Measurements from ENCODE around the gene ELMO3. TPM values are rescaled to one million over a fixed set of nuclear protein-coding genes. Genes with fewer than 3 reads are reported as not detected.
A peak's percentile ranks its signal among the peaks of the same experiment; 100 is the strongest.

Gene ELMO3
- total RNA-seq, 4 donors from 2014 or later, result 1.6 to 5.4 TPM; not detected in 2

DNA sequence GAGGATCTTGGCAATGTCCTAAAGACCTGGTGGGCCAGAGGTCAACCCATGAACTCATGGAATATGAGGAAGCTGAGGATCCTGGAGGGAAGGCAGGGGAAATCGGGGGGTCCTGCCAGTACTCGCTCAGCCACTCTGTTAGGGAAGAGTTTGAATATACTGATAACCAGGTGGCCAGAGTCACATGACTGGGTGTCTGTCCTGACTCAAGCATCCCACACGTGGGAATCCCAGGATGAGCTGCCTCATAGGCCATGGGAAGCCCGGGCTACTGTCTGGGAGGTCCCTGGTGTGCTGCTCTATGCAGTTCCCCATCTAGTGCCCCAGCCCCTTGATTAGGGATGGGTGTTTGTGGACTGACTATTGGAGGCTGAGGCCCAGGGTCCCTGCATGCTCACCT lies 10.6 kb upstream of the ELMO3 start:
- Histone ChIP-seq H3K9me3 (no peaks in the 10 kb centered on the region), H3K4me3 (no peak overlapping the region), H3K27ac (no peak overlapping the region), H3K27me3 (no peaks in the 10 kb centered on the region), H3K4me1 (peaks cover 7 to 17% of the 10 kb centered on the region in 2 donors), H3K36me3 (no peaks in the 10 kb centered on the region)
- intact Hi-C loops (cut with DNase I; ENCODE audit: low total_unique reads), result no loop called here
- TF ChIP-seq, protein P1, sequence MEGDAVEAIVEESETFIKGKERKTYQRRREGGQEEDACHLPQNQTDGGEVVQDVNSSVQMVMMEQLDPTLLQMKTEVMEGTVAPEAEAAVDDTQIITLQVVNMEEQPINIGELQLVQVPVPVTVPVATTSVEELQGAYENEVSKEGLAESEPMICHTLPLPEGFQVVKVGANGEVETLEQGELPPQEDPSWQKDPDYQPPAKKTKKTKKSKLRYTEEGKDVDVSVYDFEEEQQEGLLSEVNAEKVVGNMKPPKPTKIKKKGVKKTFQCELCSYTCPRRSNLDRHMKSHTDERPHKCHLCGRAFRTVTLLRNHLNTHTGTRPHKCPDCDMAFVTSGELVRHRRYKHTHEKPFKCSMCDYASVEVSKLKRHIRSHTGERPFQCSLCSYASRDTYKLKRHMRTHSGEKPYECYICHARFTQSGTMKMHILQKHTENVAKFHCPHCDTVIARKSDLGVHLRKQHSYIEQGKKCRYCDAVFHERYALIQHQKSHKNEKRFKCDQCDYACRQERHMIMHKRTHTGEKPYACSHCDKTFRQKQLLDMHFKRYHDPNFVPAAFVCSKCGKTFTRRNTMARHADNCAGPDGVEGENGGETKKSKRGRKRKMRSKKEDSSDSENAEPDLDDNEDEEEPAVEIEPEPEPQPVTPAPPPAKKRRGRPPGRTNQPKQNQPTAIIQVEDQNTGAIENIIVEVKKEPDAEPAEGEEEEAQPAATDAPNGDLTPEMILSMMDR (IDR thresholded peaks at IDR 0.05), result no peak
- no peak for TF ChIP-seq POLR2A (IDR thresholded peaks at IDR 0.05)
- DNase-seq, result no peak

DNA sequence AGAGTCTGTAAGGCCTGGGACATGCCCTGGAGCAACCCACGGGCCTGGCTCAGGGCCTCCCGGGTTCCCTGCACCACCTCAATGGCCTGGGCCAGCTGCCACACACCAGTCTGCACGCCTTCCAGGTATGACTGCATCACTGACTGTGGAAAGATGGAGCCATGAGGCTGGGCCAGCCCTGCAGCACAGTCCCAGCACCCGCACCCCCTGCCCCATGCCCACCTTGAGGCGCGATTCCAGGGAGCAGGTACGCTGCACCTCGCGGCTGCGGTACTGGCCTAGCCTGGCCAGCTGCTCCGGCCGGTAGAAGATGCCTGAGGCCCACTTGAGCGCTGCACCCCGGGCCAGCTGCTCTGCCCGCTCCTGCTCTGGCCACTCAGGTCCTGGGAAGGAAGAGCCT lies 10.1 kb upstream of the ELMO3 start:
- H3K36me3 ChIP-seq, result no peaks in the 10 kb centered on the region
- H3K27ac ChIP-seq, result no peak overlapping the region
- H3K4me1 ChIP-seq, result peaks cover 11 to 18% of the 10 kb centered on the region in 2 donors
- intact Hi-C loops (cut with DNase I; ENCODE audit: low total_unique reads), result no loop called here
- DNase-seq, result no peak
- TF ChIP-seq, protein P1 (IDR thresholded peaks at IDR 0.05), result no peak
- TF ChIP-seq POLR2A (IDR thresholded peaks at IDR 0.05), result no peak
- H3K4me3 ChIP-seq, result no peak overlapping the region
- no peaks in the 10 kb centered on the region for H3K27me3 ChIP-seq
- no peaks in the 10 kb centered on the region for H3K9me3 ChIP-seq

DNA sequence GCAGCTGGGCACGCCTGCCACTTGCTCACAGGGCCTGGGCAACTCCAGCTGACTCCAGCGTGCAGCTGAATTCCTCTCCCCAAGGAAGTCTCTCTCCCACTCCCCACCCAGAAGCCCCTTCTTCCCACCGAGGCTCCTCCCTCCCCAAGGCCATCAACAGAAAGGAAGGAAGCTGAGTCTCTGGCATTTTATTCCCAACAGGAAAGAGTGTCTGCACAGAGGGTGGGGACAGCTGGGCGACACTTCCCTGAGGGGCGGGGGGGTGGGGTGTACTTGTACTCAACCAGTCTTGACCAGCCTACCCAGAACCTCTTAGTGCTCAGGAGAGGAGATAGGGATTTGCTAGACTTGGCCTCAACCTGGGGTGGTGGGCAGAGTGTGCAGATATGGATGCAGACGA lies 8.9 kb upstream of the ELMO3 start, which contains the start of gene EXOC3L1:
Gene EXOC3L1 (minus strand): TSS at position 96 of the 400 bp plus-strand sequence. CDS start 460 bp downstream, outside the sequence.
- no peak for DNase-seq
- intact Hi-C loops (cut with DNase I; ENCODE audit: low total_unique reads), result no loop called here
- Histone ChIP-seq H3K4me1 (peaks cover 9 to 11% of the 10 kb centered on the region in 2 donors), H3K4me3 (no peak within 1 kb of the TSS), H3K9me3 (no peaks in the 10 kb centered on the region), H3K27ac (no peak within 1 kb of the TSS), H3K36me3 (no peaks in the 10 kb centered on the region), H3K27me3 (no peaks in the 10 kb centered on the region)
- TF ChIP-seq, protein P1 (IDR thresholded peaks at IDR 0.05), result no peak
- no peak for TF ChIP-seq POLR2A (IDR thresholded peaks at IDR 0.05)

DNA sequence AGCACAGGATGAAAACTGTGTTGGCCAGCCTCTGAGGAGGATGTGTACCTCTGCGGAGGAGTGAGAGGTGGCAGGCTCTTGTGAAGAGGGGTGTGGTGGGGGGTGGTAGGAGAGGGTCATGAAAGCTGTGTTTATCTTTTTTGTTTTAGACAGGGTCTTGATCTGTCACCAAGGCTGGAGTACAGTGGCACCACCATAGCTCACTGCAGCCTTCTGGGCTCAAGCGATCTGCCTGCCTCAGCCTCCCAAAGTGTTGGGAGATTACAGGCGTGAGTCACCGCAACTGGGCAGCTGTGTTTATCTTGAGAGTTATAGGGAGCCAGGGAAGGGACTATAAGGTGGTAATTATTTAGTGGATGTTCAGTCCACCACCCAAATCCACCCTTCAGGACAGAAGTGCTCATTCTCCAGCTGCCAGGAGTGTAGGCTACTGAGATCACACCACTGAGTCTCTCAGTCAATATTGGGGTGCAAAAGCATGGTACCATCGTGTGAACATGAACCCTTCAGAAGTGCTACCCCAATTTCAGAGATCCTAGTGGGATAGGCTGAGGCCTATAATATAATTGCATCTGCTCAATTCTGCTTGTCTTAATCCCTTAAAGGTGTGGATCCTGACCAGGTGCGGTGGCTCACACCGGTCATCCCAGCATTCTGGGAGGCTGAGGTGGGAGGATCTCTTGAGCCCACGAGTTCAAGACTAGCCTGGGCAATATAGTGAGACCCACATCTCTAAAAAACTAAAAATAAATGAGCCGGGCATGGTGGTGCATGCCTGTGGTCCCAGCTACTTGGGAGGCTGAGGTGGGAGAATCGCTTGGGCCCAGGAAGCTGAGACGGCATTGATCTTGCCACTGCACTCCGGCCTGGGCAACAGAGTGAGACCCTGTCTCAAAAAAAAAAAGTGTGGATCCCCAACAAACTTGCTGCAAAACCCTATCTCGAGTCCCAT lies 8.2 kb upstream of the ELMO3 start:
- Histone ChIP-seq H3K36me3 (no peaks in the 10 kb centered on the region), H3K4me1 (peaks cover 9 to 11% of the 10 kb centered on the region in 2 donors), H3K9me3 (no peaks in the 10 kb centered on the region), H3K27ac (no peak overlapping the region), H3K4me3 (no peak overlapping the region), H3K27me3 (no peaks in the 10 kb centered on the region)
- intact Hi-C loops (cut with DNase I; ENCODE audit: low total_unique reads), result no loop called here
- DNase-seq, result no peak
- no peak for TF ChIP-seq POLR2A (IDR thresholded peaks at IDR 0.05)
- TF ChIP-seq, protein P1 (IDR thresholded peaks at IDR 0.05), result no peak

DNA sequence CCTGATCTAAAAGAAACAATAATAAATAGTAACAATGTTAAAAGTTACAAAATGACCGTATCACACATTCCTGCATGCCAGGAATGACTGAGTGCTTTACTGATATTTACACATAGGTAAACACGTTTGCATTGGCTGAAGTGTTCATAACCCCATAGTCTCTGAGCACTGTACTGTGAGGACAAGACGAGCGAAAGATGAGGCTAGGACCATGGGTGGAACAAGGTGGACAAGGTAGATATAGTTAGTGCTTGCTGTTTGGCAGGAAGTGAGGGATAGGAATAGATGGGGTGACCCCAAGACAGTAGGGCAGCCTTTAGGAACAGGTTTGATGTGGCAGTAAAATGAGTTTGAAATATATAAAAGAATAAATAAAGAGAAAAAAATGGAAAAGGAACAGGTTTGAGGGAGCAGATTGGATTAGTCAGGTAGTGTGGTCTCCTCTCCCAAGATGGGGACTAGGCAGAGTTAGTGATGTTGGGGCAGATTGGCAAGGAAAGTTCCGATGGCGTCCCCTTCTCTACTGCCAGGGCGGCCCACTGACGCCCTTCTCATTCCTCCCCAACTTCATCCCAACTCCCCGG lies 7.4 kb upstream of the ELMO3 start:
- Histone ChIP-seq H3K27me3 (no peaks in the 10 kb centered on the region), H3K27ac (peak overlapping the region in 1 of 2 donors; percentile 28), H3K9me3 (no peaks in the 10 kb centered on the region), H3K36me3 (no peaks in the 10 kb centered on the region), H3K4me1 (peaks cover 9 to 11% of the 10 kb centered on the region in 2 donors), H3K4me3 (peak overlapping the region; percentile 89 to 90)
- TF ChIP-seq, protein P1 (IDR thresholded peaks at IDR 0.05), result no peak
- TF ChIP-seq POLR2A (IDR thresholded peaks at IDR 0.05), result no peak
- intact Hi-C loops (cut with DNase I; ENCODE audit: low total_unique reads), result no loop called here
- DNase-seq, result no peak
